ENCODE data around the gene BATF3. TPM values are rescaled to one million over a fixed set of nuclear protein-coding genes. Genes with fewer than 3 reads are reported as not detected.
A peak's percentile ranks its signal among the peaks of the same experiment; 100 is the strongest.
"Not testable (repeated sequence)": the region's sequence is repeated elsewhere in the genome, so short reads cannot be mapped to it uniquely, and the experiment has no call there.

Gene BATF3
- total RNA-seq, 6 donors from 2014 or later: 2.6 to 14.1 (median 9.4) TPM

GRCh38 chr1:212666116-212666775 lies 33.4 kb downstream of the BATF3 start:
- Histone ChIP-seq H3K27ac (peak overlapping the region in 1 of 4 donors; percentile 88), H3K4me3 (no peak overlapping the region), H3K27me3 (no peaks in the 10 kb centered on the region), H3K9me3 (no peaks in the 10 kb centered on the region), H3K4me1 (peaks cover 26 to 38% (median 33%) of the 10 kb centered on the region in 4 donors), H3K36me3 (no peaks in the 10 kb centered on the region)
- no peak for DNase-seq
- TF ChIP-seq CTCF (IDR thresholded peaks at IDR 0.05): no peak
- TF ChIP-seq EP300 (IDR thresholded peaks at IDR 0.05): no peak
- no peak for TF ChIP-seq POLR2AphosphoS5 (IDR thresholded peaks at IDR 0.05)
- TF ChIP-seq POLR2A (IDR thresholded peaks at IDR 0.05): no peak
- ATAC-seq (ENCODE audit: low FRiP score in 2 of 2): no peak
- 82 to 90% methylated on average over 10 of the region's 10 CpGs for WGBS, 2 donors

- WGBS, 2 donors: 24 to 40% methylated on average over 22 to 35 of the region's 37 CpGs
- H3K36me3 ChIP-seq: no peaks in the 10 kb centered on the region
- peaks cover 26 to 38% (median 33%) of the 10 kb centered on the region in 4 donors for H3K4me1 ChIP-seq
- no peak for TF ChIP-seq EP300 (IDR thresholded peaks at IDR 0.05)
- TF ChIP-seq CTCF (IDR thresholded peaks at IDR 0.05): peak; percentile 94 to 98 (median 97)
- TF ChIP-seq POLR2A (IDR thresholded peaks at IDR 0.05): no peak
- no peak for TF ChIP-seq POLR2AphosphoS5 (IDR thresholded peaks at IDR 0.05)
- peak overlapping the region; percentile 63 to 87 (median 74) for H3K27ac ChIP-seq
- ATAC-seq (ENCODE audit: low FRiP score in 2 of 2) (peak; percentile 93 to 97), DNase-seq (peak; percentile 87 to 95)
- H3K27me3 ChIP-seq: no peaks in the 10 kb centered on the region
- H3K4me3 ChIP-seq: peak overlapping the region; percentile 47 to 64 (median 52)
- H3K9me3 ChIP-seq: no peaks in the 10 kb centered on the region
Observed at GRCh38 chr1:212665241-212666115, 34.2 kb downstream of the BATF3 start.

GRCh38 chr1:212664409-212665199 lies 35.0 kb downstream of the BATF3 start:
- H3K27ac ChIP-seq: peak overlapping the region in 1 of 4 donors; percentile 85
- 75 to 77% methylated on average over 11 of the region's 11 CpGs for WGBS, 2 donors
- H3K4me3 ChIP-seq: peak overlapping the region in 1 of 4 donors; percentile 64
- H3K9me3 ChIP-seq: no peaks in the 10 kb centered on the region
- peaks cover 26 to 38% (median 33%) of the 10 kb centered on the region in 4 donors for H3K4me1 ChIP-seq
- TF ChIP-seq POLR2A (IDR thresholded peaks at IDR 0.05): no peak
- no peak for TF ChIP-seq POLR2AphosphoS5 (IDR thresholded peaks at IDR 0.05)
- TF ChIP-seq CTCF (IDR thresholded peaks at IDR 0.05): no peak
- TF ChIP-seq EP300 (IDR thresholded peaks at IDR 0.05): no peak
- H3K27me3 ChIP-seq: no peaks in the 10 kb centered on the region
- DNase-seq: no peak
- no peaks in the 10 kb centered on the region for H3K36me3 ChIP-seq
- no peak for ATAC-seq (ENCODE audit: low FRiP score in 2 of 2)

- not testable (repeated sequence) for H3K36me3 ChIP-seq; DNase-seq; H3K27ac ChIP-seq; H3K27me3 ChIP-seq; H3K4me1 ChIP-seq; H3K4me3 ChIP-seq; H3K9me3 ChIP-seq; ATAC-seq (ENCODE audit: low FRiP score in 2 of 2)
- WGBS, 2 donors: 71 to 77% methylated on average over 4 to 6 of the region's 7 CpGs
Observed at GRCh38 chr1:212658250-212658649, 41.4 kb downstream of the BATF3 start.

GRCh38 chr1:212656730-212657129 lies 42.9 kb downstream of the BATF3 start:
- no peaks in the 10 kb centered on the region for H3K4me1 ChIP-seq
- DNase-seq (no peak), ATAC-seq (ENCODE audit: low FRiP score in 2 of 2) (no peak)
- no peaks in the 10 kb centered on the region for H3K9me3 ChIP-seq
- H3K27ac ChIP-seq: no peak overlapping the region
- no peak overlapping the region for H3K4me3 ChIP-seq
- WGBS, 2 donors: 67 to 70% methylated on average over 4 to 5 of the region's 5 CpGs
- no peak for TF ChIP-seq CTCF (IDR thresholded peaks at IDR 0.05)
- no peak for TF ChIP-seq POLR2AphosphoS5 (IDR thresholded peaks at IDR 0.05)
- TF ChIP-seq EP300 (IDR thresholded peaks at IDR 0.05): no peak
- no peak for TF ChIP-seq POLR2A (IDR thresholded peaks at IDR 0.05)
- no peaks in the 10 kb centered on the region for H3K36me3 ChIP-seq
- no peaks in the 10 kb centered on the region for H3K27me3 ChIP-seq
